HG02973 (cell line): ENCODE results near the gene CPT1B.
"Not testable (repeated sequence)": the region's sequence is repeated elsewhere in the genome, so short reads cannot be mapped to it uniquely, and the experiment has no call there.

Experiments used
- ATAC-seq: cut with Tn5 transposase; IDR thresholded peaks from one replicate; pipeline ENCODE4 v1.9.1; 2021; ENCODE audit warnings: moderate library complexity; ENCODE audit not compliant: unreplicated experiment

Gene CPT1B

GRCh38 chr22:50609599-50609998 lies 31.4 kb upstream of the CPT1B start:
- no peak for ATAC-seq

GRCh38 chr22:50608996-50609395 lies 30.8 kb upstream of the CPT1B start:
- ATAC-seq: no peak

GRCh38 chr22:50608058-50608840 lies 30.0 kb upstream of the CPT1B start:
- ATAC-seq: not testable (repeated sequence)

DNA sequence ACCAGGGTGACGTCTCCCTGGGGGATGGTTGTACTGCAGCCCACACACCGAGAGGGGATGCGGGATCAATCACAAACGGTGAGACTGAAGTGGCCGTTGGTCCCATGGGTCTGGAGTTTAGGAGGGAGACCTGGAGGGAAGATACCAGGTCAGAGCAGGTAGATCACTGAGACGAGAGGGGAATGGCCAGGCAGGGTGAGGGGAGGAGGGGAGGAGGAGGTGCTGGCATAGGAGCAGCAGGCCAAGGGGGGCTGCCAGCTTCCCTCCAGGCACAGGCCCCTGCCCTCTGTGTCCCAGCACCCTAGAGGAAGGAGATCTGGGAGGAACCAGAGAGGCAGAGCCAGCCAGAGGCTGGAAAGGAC lies 29.4 kb upstream of the CPT1B start:
- ATAC-seq: no peak

DNA sequence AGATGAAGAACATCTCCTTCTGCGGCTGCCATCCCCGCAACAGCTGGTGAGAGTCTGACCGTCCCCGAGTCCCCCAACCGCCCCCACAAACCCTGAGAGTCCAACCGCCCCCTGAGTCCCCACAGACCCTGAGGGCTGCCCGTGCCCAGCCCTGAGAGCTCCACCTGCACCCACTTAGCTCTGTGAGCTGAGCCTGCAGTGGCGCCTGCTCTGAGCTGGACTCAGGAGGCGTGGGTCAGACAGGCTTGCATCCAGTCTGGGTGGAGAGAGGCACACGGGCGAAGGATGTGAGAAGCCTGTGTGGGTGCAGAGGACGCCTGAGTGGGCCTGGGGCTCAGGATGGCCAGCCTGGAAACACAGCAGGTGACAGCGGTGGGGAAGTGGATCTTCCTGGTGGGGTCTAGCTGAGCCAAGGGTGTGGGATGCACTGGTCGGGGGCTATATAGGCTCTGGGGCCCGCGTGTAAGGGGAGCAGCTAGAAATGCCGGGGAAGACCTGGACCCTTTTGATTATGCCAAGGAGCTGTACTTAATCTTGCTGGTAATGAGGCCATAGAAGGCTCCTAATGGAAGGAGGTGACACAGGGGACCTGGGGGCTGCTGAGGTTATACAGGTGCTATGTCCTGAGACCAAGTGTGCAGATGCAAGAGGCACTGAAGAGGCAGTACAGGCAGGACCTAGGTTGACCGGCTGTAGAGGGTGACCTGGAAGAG lies 28.9 kb upstream of the CPT1B start:
- no peak for ATAC-seq

DNA sequence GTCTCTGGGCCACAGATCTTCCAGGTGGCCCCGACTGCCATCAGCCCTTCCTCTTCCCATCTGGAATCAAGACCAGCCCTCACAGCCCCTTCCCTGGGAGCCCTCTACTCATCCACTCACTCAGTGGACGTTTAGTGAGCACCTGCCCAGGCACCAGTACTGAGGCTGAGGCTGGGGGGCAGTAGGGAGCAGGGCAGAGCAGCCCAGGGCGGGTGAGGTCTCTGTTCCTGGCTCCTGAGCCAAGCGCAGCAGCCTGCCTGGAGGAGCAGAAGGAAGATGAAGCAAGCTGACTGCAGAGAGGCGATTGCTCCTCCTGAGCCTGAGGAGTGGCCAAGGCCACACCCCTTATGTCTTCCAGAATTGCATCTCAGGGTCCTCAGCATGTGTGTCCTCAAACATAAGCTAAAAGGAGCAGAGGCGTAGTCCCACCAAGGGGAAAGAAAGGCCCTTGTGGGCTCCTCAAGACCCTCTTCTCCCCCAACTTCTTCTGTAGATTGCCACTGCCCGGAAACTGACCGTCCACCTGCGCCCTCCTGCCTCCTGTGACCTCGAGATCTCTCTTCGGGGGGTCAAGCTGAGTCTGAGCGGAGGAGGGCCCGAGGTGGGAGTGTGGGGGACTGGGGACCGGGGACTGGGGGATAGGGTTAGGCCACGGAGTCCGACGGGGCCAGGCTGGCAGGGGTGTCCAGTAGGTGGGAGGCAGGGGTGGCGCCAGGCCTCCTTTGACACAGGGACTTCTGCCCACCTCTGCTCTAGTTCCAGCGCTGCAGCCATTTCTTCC lies 28.1 kb upstream of the CPT1B start:
- no peak for ATAC-seq

- no peak for ATAC-seq
Observed at GRCh38 chr22:50605613-50606074, 27.4 kb upstream of the CPT1B start.

GRCh38 chr22:50605002-50605612 lies 26.9 kb upstream of the CPT1B start:
- ATAC-seq: no peak

DNA sequence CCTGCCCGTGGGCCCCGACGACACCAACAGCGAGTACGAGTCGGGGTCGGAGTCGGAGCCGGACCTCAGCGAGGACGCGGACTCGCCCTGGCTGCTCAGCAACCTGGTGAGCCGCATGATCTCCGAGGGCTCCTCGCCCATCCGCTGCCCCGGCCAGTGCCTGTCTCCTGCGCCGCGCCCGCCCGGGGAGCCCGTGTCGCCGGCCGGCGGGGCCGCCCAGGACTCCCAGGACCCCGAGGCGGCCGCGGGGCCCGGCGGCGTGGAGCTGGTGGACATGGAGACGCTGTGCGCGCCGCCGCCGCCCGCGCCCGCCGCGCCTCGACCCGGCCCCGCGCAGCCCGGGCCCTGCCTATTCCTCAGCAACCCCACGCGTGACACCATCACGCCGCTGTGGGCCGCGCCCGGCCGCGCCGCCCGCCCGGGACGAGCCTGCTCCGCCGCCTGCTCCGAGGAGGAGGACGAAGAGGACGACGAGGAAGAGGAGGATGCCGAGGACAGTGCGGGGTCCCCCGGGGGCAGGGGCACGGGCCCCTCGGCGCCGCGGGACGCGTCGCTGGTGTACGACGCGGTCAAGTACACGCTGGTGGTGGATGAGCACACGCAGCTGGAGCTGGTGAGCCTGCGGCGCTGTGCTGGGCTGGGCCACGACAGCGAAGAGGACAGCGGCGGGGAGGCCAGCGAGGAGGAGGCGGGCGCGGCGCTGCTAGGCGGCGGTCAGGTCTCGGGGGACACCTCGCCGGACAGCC lies 26.2 kb upstream of the CPT1B start:
- no peak for ATAC-seq

DNA sequence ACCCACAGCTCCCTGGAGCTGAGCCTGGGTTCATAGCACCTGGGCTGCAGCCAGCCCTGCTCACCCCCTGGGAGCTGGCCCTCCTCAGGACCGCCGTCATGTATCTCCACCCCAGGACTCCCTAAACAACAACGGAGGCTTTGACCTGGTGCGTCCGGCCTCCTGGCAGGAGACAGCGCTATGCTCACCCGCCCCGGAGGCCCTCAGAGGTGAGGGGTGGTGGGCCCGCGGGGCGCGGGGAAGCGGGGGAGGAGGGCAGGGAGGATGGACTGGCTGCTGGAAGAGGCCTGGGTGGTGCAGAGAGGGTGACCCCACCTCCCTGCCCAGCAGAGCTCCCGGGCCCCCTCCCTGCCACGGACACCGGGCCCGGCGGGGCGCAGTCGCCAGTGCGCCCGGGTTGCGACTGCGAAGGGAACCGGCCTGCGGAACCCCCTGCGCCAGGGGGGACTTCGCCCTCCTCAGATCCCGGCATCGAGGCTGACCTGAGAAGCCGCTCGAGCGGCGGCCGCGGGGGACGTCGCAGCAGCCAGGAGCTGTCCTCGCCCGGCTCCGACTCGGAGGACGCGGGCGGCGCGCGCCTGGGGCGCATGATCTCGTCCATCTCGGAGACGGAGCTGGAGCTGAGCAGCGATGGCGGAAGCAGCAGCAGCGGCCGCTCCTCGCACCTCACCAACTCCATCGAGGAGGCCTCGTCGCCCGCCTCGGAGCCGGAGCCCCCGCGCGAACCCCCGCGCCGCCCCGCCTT lies 25.5 kb upstream of the CPT1B start:
- ATAC-seq: no peak

- no peak for ATAC-seq
Observed at GRCh38 chr22:50602338-50602700, 24.1 kb upstream of the CPT1B start.

GRCh38 chr22:50601669-50602337 lies 23.6 kb upstream of the CPT1B start:
- no peak for ATAC-seq

DNA sequence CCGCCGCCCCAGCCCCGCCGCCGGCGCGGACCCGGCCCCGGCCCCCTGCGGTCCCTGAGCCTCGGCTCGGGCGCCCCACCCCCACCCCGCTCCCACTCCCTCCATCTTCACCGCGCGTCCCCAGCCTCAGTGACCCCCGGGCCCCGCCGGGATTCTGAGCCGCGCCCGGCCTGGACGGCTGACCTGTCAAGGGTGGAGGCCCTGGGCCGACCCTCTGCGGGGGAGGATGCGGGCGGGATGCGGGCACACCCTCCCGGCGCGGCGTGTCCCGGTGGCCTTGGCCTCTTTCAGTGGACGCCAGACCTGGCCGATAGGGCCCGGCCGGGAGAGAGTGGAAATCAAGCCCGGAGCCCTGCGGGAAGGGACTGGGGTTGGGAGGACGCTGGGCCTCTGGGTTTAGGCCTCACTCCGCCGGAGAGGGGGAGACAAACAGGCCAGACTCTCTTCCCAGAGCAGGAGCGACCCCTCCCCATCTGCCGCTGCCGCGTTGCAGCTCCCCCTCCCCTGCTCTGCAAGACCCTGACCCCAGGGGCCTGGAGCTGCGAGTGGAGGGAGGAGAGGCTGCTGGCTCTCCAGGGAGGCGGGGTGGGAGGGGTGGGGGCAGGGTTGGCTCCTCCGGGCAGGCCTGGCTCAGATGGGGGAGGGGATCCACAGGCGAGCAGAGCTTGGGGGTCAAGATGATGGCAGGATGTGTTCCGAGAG lies 22.9 kb upstream of the CPT1B start:
- ATAC-seq: no peak

- ATAC-seq: no peak
Observed at GRCh38 chr22:50600538-50600937, 22.3 kb upstream of the CPT1B start, which contains the start of gene MAPK8IP2. TSS of gene MAPK8IP2 (plus strand) at chr22:50600793. CDS start at chr22:50600819, 26 bp downstream.

GRCh38 chr22:50599816-50600455 lies 21.7 kb upstream of the CPT1B start:
- no peak for ATAC-seq

DNA sequence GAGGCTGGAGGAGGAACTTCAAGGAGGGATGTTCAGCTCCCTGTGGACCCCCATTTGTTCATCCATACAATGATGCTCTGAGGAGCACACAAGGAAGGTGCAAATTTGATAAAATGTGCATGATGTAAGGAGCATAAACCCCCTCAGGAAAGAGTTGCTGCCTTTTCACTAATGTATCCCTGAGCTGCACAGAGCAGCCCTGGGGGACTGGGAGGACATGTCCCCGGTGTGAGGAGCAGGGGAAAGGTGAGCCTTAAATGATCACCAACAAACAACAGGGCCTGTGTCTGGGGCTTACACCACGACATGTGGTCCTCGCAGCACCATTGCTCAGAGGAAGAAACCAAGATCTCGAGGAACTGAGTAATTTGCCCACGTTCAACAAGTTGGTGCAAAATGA lies 18.9 kb upstream of the CPT1B start:
- no peak for ATAC-seq

DNA sequence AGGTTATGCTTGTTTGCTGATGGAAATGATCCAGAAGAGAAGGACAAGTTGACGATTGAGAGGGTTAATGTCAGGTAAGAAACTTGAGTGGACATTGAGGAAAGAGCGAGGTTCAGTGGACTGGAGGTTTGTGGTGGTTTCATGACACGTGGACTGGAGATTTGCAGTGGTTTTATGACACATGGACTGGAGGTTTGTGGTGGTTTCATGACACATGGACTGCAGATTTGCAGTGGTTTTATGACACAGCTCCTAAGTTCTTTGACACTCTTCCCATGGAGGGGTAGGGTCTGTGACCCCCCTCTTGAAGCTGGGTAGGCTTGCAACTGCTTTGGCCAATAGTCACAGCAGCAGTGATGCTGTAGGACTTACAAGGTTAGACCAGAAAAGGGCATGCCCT lies 17.0 kb upstream of the CPT1B start:
- no peak for ATAC-seq

DNA sequence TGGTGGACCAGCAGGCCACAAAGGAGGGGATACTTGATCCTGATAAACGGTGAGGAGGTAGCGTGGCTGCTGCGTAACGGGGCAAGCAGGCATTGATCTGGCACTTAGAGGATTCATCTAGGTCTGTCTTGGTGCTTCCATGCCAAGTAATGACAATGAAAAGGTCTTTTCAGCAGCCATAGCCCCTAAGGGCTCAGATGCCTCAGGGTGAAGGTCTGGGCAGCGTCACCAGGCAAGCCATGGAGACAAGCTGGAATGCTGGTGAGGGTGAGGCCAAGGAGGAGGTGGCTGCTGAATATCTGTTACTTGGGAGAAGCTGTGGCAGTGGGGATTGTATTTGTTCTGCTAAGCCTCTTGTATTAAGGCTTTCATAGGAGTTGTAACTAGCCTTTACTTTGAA lies 9.2 kb upstream of the CPT1B start:
- no peak for ATAC-seq
